SH-SY5Y (cell line): Measurements from ENCODE around the gene KRT7.

Source experiments
- GATA2 ChIP-seq: IDR thresholded peaks from 2 replicates; pipeline ENCODE4 v1.6.1; 2011; ENCODE audit warnings: mild to moderate bottlenecking, low read depth, low read length
- GATA3 ChIP-seq: IDR thresholded peaks from 2 replicates; pipeline ENCODE4 v1.6.1; 2011; ENCODE audit warnings: low read depth, mild to moderate bottlenecking, low read length, moderate library complexity

DNA sequence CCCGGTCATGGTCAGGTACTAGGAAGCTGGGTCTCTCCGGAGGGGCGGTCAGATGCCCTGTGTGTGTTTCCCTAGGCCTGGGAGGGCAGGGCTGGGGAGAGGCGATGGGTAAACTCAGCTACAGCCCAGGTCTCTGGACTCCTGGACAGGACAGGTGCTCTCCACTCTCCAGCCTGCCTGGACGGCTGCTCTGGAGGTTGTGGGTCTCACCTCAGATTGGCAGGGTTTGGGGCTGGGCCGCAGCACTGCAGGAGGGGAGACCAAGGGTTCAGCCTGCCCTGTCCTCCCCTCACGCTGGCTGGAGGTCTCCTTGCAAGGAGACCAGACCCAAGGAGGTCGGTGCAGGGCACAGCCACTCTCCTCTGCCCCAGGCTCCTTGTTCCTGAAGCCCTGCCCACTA, 49.1 kb upstream of the KRT7 start:
- TF ChIP-seq GATA2 (no peak), GATA3 (no peak)
